ENCODE measurements around the gene SPTBN2.
A peak's percentile ranks its signal among the peaks of the same experiment; 100 is the strongest.

DNA sequence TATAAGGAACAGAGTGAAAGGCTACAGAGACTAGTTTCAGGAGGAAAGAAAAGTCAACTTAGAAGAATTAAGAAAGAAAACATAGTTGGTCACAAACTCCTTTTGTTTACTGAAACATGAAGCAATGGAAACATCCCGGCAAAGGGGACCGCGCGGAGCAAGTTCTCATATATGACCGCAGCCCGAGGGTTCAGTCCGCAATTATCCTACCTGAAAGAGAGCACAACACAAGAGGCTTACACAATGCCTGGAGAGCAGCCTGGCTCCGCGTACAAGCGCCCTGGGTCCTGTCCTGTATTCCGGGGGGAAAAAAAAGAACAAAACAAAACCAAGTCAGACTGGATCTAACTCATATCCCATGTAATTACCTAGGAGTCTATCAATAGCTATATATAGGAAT, 63.6 kb downstream of the SPTBN2 start:
- TF ChIP-seq NRF1 (IDR thresholded peaks at IDR 0.05; ENCODE audit: low read depth, low read length) (no peak), TAF1 (IDR thresholded peaks at IDR 0.05; ENCODE audit: low read depth, low read length) (no peak), POLR2A (IDR thresholded peaks at IDR 0.05; ENCODE audit: control extremely low read depth in 1 of 2, low read depth in 2 of 2, low read length in 2 of 2) (peak in 1 of 2 experiments; percentile 45; a peak in 1 of 3 replicates), SIN3A (conservative IDR thresholded peaks at IDR 0.05 in 1 of 2, IDR thresholded peaks at IDR 0.05 in 1 of 2; ENCODE audit: low read depth in 1 of 2, low read length in 2 of 2) (no peak)

Measured in H1 (cell line).